HepG2 (cell line): Measurements from ENCODE around the gene S100P. TPM values are rescaled to one million over a fixed set of nuclear protein-coding genes. Genes with fewer than 3 reads are reported as not detected.

Source experiments
- FOXO4 ChIP-seq: sonication (generic); formaldehyde crosslinking; conservative IDR thresholded peaks from 2 replicates; pipeline ENCODE4 v1.8.1; 2023; ENCODE audit warnings: missing genetic modification reagents
- MLLT10 ChIP-seq: sonication (generic); formaldehyde crosslinking; IDR thresholded peaks from 2 replicates; pipeline ENCODE4 v1.4.0; 2020; ENCODE audit warnings: missing genetic modification reagents
- MYC ChIP-seq: sonication (generic); formaldehyde crosslinking; IDR thresholded peaks from 2 replicates; pipeline ENCODE4 v1.9.0; 2021; ENCODE audit warnings: missing genetic modification reagents, borderline replicate concordance
- NFIB ChIP-seq: sonication (generic); formaldehyde crosslinking; IDR thresholded peaks from 2 replicates; pipeline ENCODE4 v1.9.0; 2021; ENCODE audit warnings: missing genetic modification reagents, mild to moderate bottlenecking, borderline replicate concordance
- ONECUT2 ChIP-seq: sonication (generic); formaldehyde crosslinking; IDR thresholded peaks from 2 replicates; pipeline ENCODE4 v1.4.0; 2020; ENCODE audit warnings: missing genetic modification reagents
- PHF20 ChIP-seq: sonication (generic); formaldehyde crosslinking; IDR thresholded peaks from 2 replicates; pipeline ENCODE4 v1.5.0; 2020; ENCODE audit warnings: mild to moderate bottlenecking, missing genetic modification reagents
- POLR2A ChIP-seq, 2 experiments: IDR thresholded peaks; 2 replicates each; pipeline ENCODE4 v1.6.1; 2011; ENCODE audit warnings: low read depth in 2 of 2, low read length in 2 of 2, mild to moderate bottlenecking in 1 of 2, moderate library complexity in 1 of 2; ENCODE audit not compliant: insufficient read depth in 1 of 2
- SIN3A ChIP-seq: IDR thresholded peaks from 2 replicates; pipeline ENCODE4 v1.6.1; 2011; ENCODE audit warnings: low read depth, mild to moderate bottlenecking, control low read depth, low read length, borderline replicate concordance
- SKI ChIP-seq: fragments of 450-650 bp; IDR thresholded peaks from one replicate; pipeline ENCODE4 v1.6.1; 2018; ENCODE audit warnings: mild to moderate bottlenecking; ENCODE audit not compliant: partially characterized antibody
- SMAD1 ChIP-seq: sonication (generic); formaldehyde crosslinking; IDR thresholded peaks from 2 replicates; pipeline ENCODE4 v1.4.0; 2020; ENCODE audit warnings: missing genetic modification reagents, low read depth, mild to moderate bottlenecking, borderline replicate concordance
- SMAD3 ChIP-seq: sonication (generic); formaldehyde crosslinking; IDR thresholded peaks from 2 replicates; pipeline ENCODE4 v1.4.0; 2020; ENCODE audit warnings: missing genetic modification reagents
- TBP ChIP-seq: sonication (generic); formaldehyde crosslinking; IDR thresholded peaks from 2 replicates; pipeline ENCODE4 v1.5.0; 2020; ENCODE audit warnings: missing genetic modification reagents
- ZNF24 ChIP-seq: fragments of 450-650 bp; IDR thresholded peaks from 2 replicates; pipeline ENCODE4 v1.6.1; 2017; ENCODE audit warnings: antibody characterized with exemption, mild to moderate bottlenecking
- ZNF562 ChIP-seq: sonication (generic); formaldehyde crosslinking; IDR thresholded peaks from 2 replicates; pipeline ENCODE4 v1.8.0; 2022; ENCODE audit warnings: missing genetic modification reagents, borderline replicate concordance
- ZNF792 ChIP-seq: IDR thresholded peaks from 2 replicates; pipeline ENCODE4 v1.6.1; 2016
- ZSCAN29 ChIP-seq: sonication (generic); formaldehyde crosslinking; conservative IDR thresholded peaks from 2 replicates; pipeline ENCODE4 v1.4.0; 2020; ENCODE audit warnings: mild to moderate bottlenecking, missing genetic modification reagents
- polyA plus RNA-seq, 8 experiments: library from polyadenylated mRNA; depleted of rRNA in 3 of 8; stranded (reverse) in 7 of 8; unstranded in 1 of 8; fragments of >200 nt; fragmentation: Illumina TruSeq in 4 of 8; extraction: Trizol in 4 of 8; gene quantifications; 2 replicates each; pipeline versions ENCODE4 v1.2.1 to v1.2.3, GENCODE V29; 2011 to 2016; ENCODE audit warnings: low read depth in 4 of 8, missing spikeins in 1 of 8, mixed read lengths in 1 of 8; ENCODE audit not compliant: insufficient read depth in 1 of 8
- total RNA-seq, 5 experiments: library from RNA; depleted of rRNA; stranded (reverse); fragments of >200 nt; fragmentation: Illumina TruSeq; extraction: Trizol; gene quantifications; 2 replicates each; pipeline ENCODE4 v1.2.3, GENCODE V29; 2016; ENCODE audit warnings: low read depth in 1 of 5
- TF ChIP-seq, protein P1 (sequence below): sonication (generic); formaldehyde crosslinking; IDR thresholded peaks from 2 replicates; pipeline ENCODE4 v1.8.0; 2022; ENCODE audit warnings: missing genetic modification reagents, low read depth, mild to moderate bottlenecking, borderline replicate concordance
- TF ChIP-seq, protein P2 (sequence below): sonication (generic); formaldehyde crosslinking; IDR thresholded peaks from 2 replicates; pipeline ENCODE4 v1.4.0; 2020; ENCODE audit warnings: mild to moderate bottlenecking, missing genetic modification reagents
- TF ChIP-seq, protein P3 (sequence below): IDR thresholded peaks from 2 replicates; pipeline ENCODE4 v1.6.1; 2018; ENCODE audit warnings: missing genetic modification reagents, mild to moderate bottlenecking, missing compliant biosample characterization
- TF ChIP-seq, protein P4 (sequence below): IDR thresholded peaks from 2 replicates; pipeline ENCODE4 v1.6.1; 2016; ENCODE audit warnings: low read depth, control low read depth
- TF ChIP-seq, protein P5 (sequence below): sonication (generic); formaldehyde crosslinking; conservative IDR thresholded peaks from 2 replicates; pipeline ENCODE4 v1.4.0; 2020; ENCODE audit warnings: missing genetic modification reagents

Gene S100P
- total and polyA plus RNA-seq, 2 of the 13 experiments (the other 11 are each of a cell fraction or from before 2014, with no cell fraction given): 278 to 1,649 TPM

DNA sequence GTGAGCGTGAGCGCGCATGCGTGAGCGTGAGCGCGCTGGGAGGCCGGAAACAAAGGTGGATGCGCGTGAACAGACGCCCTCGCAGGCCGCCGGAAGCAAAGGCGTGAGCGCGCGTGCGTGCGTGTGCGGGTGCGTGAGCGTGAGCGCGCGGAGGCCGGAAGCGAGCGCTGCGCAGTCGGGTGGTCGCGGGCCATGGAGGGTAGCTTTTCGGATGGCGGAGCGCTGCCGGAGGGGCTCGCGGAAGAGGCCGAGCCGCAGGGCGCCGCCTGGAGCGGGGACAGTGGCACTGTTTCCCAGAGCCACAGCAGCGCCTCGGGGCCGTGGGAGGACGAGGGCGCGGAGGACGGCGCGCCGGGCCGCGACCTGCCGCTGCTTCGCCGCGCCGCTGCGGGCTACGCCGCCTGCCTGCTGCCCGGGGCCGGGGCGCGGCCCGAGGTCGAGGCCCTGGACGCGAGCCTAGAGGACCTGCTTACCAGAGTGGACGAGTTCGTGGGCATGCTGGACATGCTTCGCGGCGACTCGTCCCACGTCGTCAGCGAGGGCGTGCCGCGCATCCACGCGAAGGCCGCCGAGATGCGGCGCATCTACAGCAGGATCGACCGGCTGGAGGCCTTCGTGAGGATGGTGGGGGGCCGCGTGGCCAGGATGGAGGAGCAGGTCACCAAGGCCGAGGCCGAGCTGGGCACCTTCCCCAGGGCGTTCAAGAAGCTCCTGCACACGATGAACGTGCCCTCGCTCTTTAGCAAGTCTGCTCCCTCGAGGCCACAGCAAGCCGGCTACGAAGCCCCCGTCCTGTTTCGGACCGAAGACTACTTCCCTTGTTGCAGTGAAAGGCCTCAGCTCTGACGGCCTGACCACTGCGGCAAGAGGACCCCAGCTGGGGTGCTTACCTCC lies 22.6 kb downstream of the S100P start, which contains the start of gene BLOC1S4 (continued):
- TF ChIP-seq FOXO4 (CRISPR knock-in tag): no peak
- peak; percentile 64; the same call in 1 of the 2 replicates for TF ChIP-seq ZNF792 (CRISPR knock-in tag)
- TF ChIP-seq SIN3A: 0 out of 2 replicates have a peak, but pooled peaks have one; percentile 45
- TF ChIP-seq TBP (CRISPR knock-in tag): no peak
- TF ChIP-seq, protein P1, sequence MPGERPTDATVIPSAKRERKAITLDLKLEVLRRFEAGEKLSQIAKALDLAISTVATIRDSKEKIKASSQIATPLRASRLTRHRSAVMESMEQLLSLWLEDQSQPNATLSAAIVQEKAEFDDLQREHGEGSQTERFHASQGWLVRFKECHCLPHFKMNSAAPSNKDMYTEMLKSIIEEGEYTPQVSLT: no peak; the same call in 1 of the 2 replicates
- peak; percentile 91 for TF ChIP-seq MYC (CRISPR knock-in tag)
- TF ChIP-seq, protein P2, sequence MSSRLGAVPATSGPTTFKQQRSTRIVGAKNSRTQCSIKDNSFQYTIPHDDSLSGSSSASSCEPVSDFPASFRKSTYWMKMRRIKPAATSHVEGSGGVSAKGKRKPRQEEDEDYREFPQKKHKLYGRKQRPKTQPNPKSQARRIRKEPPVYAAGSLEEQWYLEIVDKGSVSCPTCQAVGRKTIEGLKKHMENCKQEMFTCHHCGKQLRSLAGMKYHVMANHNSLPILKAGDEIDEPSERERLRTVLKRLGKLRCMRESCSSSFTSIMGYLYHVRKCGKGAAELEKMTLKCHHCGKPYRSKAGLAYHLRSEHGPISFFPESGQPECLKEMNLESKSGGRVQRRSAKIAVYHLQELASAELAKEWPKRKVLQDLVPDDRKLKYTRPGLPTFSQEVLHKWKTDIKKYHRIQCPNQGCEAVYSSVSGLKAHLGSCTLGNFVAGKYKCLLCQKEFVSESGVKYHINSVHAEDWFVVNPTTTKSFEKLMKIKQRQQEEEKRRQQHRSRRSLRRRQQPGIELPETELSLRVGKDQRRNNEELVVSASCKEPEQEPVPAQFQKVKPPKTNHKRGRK (CRISPR knock-in tag): no peak
- TF ChIP-seq, protein P3, sequence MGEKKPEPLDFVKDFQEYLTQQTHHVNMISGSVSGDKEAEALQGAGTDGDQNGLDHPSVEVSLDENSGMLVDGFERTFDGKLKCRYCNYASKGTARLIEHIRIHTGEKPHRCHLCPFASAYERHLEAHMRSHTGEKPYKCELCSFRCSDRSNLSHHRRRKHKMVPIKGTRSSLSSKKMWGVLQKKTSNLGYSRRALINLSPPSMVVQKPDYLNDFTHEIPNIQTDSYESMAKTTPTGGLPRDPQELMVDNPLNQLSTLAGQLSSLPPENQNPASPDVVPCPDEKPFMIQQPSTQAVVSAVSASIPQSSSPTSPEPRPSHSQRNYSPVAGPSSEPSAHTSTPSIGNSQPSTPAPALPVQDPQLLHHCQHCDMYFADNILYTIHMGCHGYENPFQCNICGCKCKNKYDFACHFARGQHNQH (CRISPR knock-in tag): peak; percentile 72; the same call in 1 of the 2 replicates
- TF ChIP-seq, protein P4, sequence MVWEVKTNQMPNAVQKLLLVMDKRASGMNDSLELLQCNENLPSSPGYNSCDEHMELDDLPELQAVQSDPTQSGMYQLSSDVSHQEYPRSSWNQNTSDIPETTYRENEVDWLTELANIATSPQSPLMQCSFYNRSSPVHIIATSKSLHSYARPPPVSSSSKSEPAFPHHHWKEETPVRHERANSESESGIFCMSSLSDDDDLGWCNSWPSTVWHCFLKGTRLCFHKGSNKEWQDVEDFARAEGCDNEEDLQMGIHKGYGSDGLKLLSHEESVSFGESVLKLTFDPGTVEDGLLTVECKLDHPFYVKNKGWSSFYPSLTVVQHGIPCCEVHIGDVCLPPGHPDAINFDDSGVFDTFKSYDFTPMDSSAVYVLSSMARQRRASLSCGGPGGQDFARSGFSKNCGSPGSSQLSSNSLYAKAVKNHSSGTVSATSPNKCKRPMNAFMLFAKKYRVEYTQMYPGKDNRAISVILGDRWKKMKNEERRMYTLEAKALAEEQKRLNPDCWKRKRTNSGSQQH (CRISPR knock-in tag): peak; percentile 77; the same call in 1 of the 2 replicates
- no peak for TF ChIP-seq ZNF24
- 0 out of 2 replicates have a peak, but pooled peaks have one; percentile 28 for TF ChIP-seq ZSCAN29 (CRISPR knock-in tag)
- no peak for TF ChIP-seq SMAD3
- no peak for TF ChIP-seq NFIB (CRISPR knock-in tag)
- TF ChIP-seq, protein P5, sequence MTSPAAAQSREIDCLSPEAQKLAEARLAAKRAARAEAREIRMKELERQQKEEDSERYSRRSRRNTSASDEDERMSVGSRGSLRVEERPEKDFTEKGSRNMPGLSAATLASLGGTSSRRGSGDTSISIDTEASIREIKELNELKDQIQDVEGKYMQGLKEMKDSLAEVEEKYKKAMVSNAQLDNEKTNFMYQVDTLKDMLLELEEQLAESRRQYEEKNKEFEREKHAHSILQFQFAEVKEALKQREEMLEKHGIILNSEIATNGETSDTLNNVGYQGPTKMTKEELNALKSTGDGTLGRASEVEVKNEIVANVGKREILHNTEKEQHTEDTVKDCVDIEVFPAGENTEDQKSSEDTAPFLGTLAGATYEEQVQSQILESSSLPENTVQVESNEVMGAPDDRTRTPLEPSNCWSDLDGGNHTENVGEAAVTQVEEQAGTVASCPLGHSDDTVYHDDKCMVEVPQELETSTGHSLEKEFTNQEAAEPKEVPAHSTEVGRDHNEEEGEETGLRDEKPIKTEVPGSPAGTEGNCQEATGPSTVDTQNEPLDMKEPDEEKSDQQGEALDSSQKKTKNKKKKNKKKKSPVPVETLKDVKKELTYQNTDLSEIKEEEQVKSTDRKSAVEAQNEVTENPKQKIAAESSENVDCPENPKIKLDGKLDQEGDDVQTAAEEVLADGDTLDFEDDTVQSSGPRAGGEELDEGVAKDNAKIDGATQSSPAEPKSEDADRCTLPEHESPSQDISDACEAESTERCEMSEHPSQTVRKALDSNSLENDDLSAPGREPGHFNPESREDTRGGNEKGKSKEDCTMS (CRISPR knock-in tag): no peak
- peak in 1 of 2 experiments; percentile 76; a peak in 2 of 4 replicates for TF ChIP-seq POLR2A (IDR thresholded peaks at IDR 0.05; ENCODE audit: insufficient read depth in 1 of 2, low read depth in 2 of 2, low read length in 2 of 2)
- peak; percentile 81 for TF ChIP-seq PHF20 (CRISPR knock-in tag)
- no peak for TF ChIP-seq ZNF562 (CRISPR knock-in tag)
- no peak for TF ChIP-seq MLLT10 (CRISPR knock-in tag)
- TF ChIP-seq SKI: peak; percentile 56
- TF ChIP-seq SMAD1 (CRISPR knock-in tag): no peak
- no peak for TF ChIP-seq ONECUT2
